ENCODE measurements around the gene STK11IP.

DNA sequence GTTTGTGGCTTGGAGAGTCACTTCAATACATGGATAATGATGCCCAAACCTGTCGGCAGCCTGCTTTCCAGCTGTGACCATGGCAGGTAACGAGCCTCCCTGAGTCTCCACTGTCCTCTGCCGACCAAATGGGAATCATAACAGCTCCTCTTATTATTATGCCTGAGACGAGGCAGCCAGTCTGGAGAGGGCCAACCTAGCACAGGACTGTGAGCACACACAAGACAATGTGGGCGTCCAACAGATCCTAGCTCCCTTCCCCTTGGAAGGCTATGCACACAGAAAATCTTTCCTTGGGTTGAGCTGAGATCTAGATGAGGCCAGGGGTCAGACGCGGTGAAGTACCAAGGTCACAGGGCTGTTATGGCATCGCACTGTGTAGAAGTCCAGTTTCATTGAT lies 28.9 kb downstream of the STK11IP start:
- TF ChIP-seq POLR2AphosphoS5 (IDR thresholded peaks at IDR 0.05; ENCODE audit: low read depth, low read length), result no peak
- TF ChIP-seq, protein P1, sequence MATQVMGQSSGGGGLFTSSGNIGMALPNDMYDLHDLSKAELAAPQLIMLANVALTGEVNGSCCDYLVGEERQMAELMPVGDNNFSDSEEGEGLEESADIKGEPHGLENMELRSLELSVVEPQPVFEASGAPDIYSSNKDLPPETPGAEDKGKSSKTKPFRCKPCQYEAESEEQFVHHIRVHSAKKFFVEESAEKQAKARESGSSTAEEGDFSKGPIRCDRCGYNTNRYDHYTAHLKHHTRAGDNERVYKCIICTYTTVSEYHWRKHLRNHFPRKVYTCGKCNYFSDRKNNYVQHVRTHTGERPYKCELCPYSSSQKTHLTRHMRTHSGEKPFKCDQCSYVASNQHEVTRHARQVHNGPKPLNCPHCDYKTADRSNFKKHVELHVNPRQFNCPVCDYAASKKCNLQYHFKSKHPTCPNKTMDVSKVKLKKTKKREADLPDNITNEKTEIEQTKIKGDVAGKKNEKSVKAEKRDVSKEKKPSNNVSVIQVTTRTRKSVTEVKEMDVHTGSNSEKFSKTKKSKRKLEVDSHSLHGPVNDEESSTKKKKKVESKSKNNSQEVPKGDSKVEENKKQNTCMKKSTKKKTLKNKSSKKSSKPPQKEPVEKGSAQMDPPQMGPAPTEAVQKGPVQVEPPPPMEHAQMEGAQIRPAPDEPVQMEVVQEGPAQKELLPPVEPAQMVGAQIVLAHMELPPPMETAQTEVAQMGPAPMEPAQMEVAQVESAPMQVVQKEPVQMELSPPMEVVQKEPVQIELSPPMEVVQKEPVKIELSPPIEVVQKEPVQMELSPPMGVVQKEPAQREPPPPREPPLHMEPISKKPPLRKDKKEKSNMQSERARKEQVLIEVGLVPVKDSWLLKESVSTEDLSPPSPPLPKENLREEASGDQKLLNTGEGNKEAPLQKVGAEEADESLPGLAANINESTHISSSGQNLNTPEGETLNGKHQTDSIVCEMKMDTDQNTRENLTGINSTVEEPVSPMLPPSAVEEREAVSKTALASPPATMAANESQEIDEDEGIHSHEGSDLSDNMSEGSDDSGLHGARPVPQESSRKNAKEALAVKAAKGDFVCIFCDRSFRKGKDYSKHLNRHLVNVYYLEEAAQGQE (IDR thresholded peaks at IDR 0.05; ENCODE audit: insufficient read depth in 1 of 2, low read depth in 2 of 2, low read length in 2 of 2), result no peak
- no peak for TF ChIP-seq SIN3A (IDR thresholded peaks at IDR 0.05; ENCODE audit: borderline replicate concordance, insufficient read depth, low read length)
- TF ChIP-seq TAF1 (IDR thresholded peaks at IDR 0.05; ENCODE audit: borderline replicate concordance, insufficient read depth, low read length), result no peak
- no peak for TF ChIP-seq FOXP2 (optimal IDR thresholded peaks at IDR 0.05; ENCODE audit: borderline replicate concordance, extremely low read depth, extremely low read length, insufficient read depth)

Measured in PFSK-1 (cell line).